NOMO-1 treated with dmso at 0.1 percent for 144 hours (cell line): ENCODE results near the gene HIRA.

Experiments used
- DNase-seq: peaks from one replicate; lab custom pipeline; 2025; ENCODE audit not compliant: unreplicated experiment; lab: John Stamatoyannopoulos, UW

HIRA gene

GRCh38 chr22:19431649-19432132 lies at the start of gene HIRA:
Gene HIRA, minus strand, starts transcription at chr22:19431733. Its CDS starts 257 bp downstream, at chr22:19431476.
- DNase-seq: peak; percentile 39

GRCh38 chr22:19480789-19481188 lies 49.3 kb upstream of the HIRA start:
- DNase-seq: no peak

- DNase-seq: no peak
Observed at GRCh38 chr22:19480173-19480568, 48.6 kb upstream of the HIRA start.

- DNase-seq: peak; percentile 100
Observed at GRCh38 chr22:19479355-19480172, 48.0 kb upstream of the HIRA start, which contains the start of gene CDC45. Gene CDC45, plus strand, starts transcription at chr22:19479920. Its CDS starts 49 bp downstream, at chr22:19479969.

GRCh38 chr22:19478901-19479354 lies 47.4 kb upstream of the HIRA start, which contains the start of gene UFD1:
Gene UFD1, minus strand, starts transcription at chr22:19479193. Its CDS starts 108 bp downstream, at chr22:19479085.
- DNase-seq: peak; percentile 76

GRCh38 chr22:19478045-19478900 lies 46.7 kb upstream of the HIRA start:
- no peak for DNase-seq

GRCh38 chr22:19477321-19478044 lies 46.0 kb upstream of the HIRA start:
- no peak for DNase-seq

GRCh38 chr22:19476023-19476422 lies 44.5 kb upstream of the HIRA start:
- DNase-seq: no peak

- DNase-seq: no peak
Observed at GRCh38 chr22:19473578-19473977, 42.0 kb upstream of the HIRA start.

GRCh38 chr22:19472233-19472632 lies 40.7 kb upstream of the HIRA start:
- DNase-seq: no peak

- DNase-seq: no peak
Observed at GRCh38 chr22:19471572-19471971, 40.0 kb upstream of the HIRA start.

- no peak for DNase-seq
Observed at GRCh38 chr22:19470010-19470409, 38.5 kb upstream of the HIRA start.

GRCh38 chr22:19469421-19469820 lies 37.9 kb upstream of the HIRA start:
- DNase-seq: no peak

GRCh38 chr22:19467912-19468311 lies 36.4 kb upstream of the HIRA start:
- no peak for DNase-seq

- DNase-seq: no peak
Observed at GRCh38 chr22:19466848-19467752, 35.6 kb upstream of the HIRA start.

- DNase-seq: no peak
Observed at GRCh38 chr22:19466126-19466716, 34.7 kb upstream of the HIRA start.

GRCh38 chr22:19464975-19465374 lies 33.4 kb upstream of the HIRA start:
- DNase-seq: no peak

GRCh38 chr22:19464546-19464945 lies 33.0 kb upstream of the HIRA start:
- no peak for DNase-seq
